ENCODE measurements around the gene AVL9.

AVL9 gene

GRCh38 chr7:32535162-32535702 is 39.9 kb downstream of the AVL9 start:
- DNase-seq: no peak

- DNase-seq: no peak
Measured at GRCh38 chr7:32536016-32536415, 40.7 kb downstream of the AVL9 start.

GRCh38 chr7:32536585-32536984 is 41.3 kb downstream of the AVL9 start:
- DNase-seq: no peak

GRCh38 chr7:32537760-32538159 is 42.5 kb downstream of the AVL9 start:
- DNase-seq: no peak

DNA sequence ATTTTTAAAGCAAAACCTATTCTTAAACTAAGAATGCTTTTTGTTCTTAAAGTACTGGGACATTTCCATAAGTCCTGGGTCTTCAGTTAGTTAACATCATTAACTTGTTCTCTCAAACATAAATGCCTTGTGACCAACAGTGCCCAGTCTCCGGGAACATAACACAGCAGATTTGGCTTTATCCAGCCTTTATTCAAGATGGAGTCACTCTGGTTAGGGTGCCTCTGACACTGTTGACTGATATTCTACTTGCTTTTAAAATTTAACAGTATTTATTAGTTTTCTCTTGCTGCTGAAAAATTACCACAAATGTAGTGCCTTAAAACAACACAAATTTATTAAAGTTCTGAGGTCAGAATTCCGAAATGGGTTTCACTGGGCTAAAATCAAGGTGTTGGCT is 44.1 kb downstream of the AVL9 start:
- no peak for DNase-seq

DNA sequence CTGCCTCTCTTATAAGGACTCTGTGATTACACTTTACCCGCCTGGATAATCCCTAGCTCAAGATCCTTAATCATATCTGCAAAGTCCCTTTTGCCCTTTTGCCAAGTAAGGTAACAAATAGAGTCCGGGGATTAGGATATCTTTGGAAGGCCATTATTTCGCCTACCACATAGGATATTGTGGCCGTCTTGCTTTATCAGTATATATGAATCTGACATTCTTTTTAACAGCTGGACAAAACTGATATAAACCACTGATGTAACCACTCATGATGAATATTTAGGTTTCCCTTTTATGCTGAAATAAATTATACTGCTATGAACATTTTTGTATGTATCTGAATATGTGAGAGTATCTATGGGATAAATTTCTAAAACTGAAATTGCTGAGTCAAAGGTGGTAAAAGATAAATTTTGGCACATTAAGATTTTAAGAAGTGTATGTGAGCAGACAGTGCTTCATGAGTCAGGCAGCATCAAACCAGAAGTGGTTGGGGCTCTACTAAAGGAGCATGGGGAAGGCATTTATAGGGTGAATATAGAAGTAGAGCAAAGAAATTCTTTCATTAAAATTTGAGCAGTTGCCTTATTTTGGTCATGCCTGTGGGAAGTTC is 44.7 kb downstream of the AVL9 start:
- no peak for DNase-seq

DNA sequence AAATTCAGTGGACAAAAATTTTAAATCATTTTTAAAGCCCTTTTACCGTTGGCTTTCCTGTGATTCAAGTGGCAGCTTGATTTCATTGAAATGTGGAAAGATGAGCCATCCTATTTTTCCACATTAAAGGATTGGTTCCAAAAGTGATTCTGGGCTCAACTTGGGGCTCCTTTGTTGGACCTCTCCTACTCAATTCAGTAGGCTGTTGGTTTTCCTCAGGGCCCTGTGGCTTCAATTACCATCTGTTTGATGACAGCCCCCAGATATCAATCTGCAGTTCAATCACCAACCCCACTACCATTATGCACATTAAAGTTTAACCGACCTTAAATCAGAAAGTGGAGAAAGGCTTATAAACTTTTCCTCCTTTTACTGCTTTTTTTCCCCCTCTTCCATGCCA is 47.3 kb downstream of the AVL9 start:
- DNase-seq: no peak

DNA sequence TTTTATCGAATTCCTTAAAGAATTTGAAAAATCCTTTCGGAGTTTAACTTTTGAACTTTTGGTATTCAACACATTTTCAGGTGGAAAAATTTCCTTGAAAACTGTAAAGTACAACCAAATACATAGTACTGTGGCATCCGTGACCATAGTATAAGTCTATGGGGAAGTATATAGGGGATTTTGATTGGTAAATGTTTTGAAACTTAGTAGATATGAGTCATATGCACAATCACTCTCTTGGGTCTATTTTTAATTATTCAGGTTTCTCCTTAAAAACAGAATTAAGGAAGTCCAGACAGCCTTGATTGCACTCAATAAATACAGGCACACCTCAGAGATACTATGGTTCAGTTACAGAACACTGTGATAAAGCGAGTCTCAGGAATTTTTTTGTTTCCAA is 64.2 kb downstream of the AVL9 start:
- DNase-seq: peak; percentile 47

GRCh38 chr7:32560075-32560474 is 64.8 kb downstream of the AVL9 start:
- DNase-seq: no peak

- no peak for DNase-seq
Measured at GRCh38 chr7:32561613-32562012, 66.3 kb downstream of the AVL9 start.

GRCh38 chr7:32564542-32564941 is 69.3 kb downstream of the AVL9 start:
- peak; percentile 14 for DNase-seq

- DNase-seq: no peak
Measured at GRCh38 chr7:32569388-32570289, 74.3 kb downstream of the AVL9 start.

DNA sequence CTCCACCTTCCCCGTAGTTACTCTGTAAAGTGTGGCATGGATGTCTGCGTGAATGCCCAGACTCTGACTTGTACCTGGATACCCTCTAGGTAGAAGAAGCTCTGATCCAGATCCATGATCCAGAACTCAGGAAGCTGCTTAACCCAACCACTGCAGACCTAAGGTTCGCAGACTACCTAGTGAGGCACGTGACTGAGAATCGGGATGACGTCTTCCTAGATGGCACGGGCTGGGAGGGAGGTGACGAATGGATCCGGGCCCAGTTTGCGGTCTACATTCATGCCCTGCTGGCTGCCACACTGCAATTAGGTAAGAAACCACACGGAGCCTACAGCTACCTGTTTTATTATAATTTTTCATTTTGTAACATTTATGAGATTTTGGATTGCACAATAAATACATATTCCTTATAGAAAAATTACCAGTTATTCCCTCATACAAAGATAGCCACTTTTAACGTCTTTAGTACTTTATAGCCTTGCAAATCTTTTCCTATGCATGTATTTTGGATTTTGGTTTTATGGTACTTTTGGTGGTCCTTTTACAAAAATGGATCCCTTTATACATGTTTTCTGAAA is 77.9 kb downstream of the AVL9 start:
- DNase-seq: no peak

DNA sequence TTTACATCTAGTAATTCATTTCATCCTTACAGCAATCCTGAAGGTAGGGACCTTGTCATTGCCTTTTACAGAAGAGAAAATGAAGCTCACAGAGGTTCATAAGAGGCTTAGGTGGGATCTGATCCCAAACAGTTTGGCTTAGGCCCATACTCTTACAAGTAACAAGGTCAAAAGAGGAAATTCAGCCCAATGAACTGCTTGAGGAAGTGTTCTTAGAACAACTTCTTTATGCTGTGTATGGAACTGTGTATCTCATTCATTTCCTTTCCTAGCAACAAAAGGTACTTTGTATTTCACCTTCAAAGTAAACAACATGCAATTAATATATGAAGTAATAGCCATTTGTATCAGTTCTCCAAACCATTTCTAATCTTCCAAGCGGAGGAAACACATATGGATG is 79.3 kb downstream of the AVL9 start:
- no peak for DNase-seq

DNA sequence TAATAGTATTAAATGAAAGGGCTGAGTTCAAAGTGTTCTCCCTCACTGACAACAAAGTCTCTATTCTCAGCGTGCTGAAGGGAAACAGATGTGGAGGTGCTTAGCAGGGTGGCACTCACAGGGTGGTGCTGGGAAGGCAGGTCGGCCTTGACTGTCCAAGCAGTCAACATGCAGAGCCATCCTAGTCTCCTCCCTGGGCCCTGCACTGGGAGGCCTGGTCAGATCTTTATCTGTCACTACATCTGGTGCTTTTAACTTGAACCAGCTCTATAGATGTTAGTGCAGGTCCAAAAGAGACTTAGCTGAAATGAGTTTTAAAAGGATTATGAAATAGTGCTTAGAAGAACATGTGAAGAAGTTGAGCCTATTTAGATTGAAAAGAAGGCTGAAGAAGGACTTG is 82.1 kb downstream of the AVL9 start:
- DNase-seq: no peak

DNA sequence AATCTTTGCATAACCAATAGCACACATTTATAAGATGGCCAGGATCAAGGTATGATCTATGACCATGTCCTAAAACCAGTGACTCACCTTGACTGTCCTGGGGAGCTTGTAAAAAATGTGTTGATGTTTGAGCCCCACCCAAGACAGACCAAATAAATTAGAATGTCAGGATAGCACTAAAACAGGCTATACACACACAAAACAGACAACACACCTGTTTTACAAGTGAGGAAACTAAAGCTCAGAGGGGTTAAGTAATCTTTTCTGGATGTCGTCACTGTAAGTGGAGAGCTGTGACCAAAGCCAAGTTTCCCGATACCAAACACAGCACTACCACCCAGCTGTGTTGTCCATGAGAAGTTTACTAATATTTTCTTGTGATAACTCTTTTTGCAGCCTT is 84.5 kb downstream of the AVL9 start:
- DNase-seq: no peak

- no peak for DNase-seq
Measured at GRCh38 chr7:32580646-32581045, 85.4 kb downstream of the AVL9 start.

- DNase-seq: no peak
Measured at GRCh38 chr7:32582036-32582435, 86.7 kb downstream of the AVL9 start.

GRCh38 chr7:32583791-32584190 is 88.5 kb downstream of the AVL9 start:
- DNase-seq: no peak

DNA sequence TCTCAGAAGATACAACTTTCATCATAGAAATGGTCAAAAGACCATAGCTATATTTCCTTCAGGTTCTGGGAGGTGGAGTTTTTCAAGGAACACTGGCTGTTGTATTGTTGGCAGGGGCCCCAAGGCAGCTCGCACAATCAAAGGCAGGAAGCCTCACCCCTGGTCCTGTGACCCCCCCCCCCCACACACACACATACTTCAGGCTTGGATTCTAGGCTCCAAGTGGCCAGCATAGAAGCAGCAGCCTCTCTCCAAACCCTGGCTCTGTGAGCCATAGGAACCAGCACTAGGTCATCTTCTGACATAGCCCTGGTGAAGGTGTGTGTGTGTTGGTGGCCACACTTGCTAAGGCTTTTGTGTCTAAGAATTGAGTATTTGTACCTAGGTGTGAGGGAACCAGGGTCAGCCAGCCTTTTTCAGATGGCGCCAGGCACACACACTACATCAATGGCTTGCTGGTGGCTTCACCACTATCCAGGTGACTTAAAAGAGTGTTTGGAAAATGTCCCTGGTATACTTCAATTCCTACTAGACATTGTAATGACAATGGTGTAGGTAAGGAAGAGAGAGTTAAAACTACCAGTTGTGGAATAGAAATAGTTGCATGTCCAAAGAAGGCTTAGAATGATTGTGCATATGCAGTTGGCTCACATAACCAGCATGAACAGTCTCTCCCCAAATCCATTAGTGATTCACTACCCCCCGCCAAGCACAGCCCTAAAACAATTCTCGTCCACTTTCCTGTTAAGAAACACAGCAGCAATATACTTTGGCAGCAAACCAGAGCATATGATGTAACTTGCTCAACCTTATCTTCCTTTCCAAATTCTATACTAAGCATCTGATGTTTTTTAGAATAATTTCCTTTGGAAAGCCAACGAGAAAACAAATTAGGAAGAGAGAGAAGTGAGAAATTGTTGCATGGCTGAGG is 91.3 kb downstream of the AVL9 start:
- DNase-seq: no peak

DNA sequence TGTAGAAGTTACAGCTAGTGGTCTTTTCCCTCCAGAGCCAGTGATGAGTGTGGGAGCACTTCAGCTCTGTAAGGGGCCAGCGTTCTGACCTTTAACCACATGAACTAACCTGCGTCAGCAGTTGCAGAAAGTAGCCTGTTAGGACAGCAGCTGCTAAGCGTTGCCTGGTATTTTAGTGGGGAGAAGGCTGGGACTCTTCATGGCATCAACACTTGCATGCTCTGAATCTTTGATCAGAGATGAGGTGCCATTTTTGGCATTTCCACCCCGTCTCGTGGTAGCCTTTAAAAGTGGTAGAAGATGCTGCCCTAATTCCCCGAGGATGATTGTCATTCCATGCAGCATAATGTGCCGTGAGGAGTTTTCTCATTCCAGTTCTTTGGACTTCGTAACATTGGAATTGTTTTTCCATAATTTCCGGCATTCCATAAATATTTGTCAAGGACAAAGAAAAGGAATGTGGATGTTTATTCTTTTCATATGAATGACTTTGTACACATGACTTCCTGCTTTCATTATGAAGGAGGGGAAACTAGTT is 92.2 kb downstream of the AVL9 start:
- DNase-seq: no peak

DNA sequence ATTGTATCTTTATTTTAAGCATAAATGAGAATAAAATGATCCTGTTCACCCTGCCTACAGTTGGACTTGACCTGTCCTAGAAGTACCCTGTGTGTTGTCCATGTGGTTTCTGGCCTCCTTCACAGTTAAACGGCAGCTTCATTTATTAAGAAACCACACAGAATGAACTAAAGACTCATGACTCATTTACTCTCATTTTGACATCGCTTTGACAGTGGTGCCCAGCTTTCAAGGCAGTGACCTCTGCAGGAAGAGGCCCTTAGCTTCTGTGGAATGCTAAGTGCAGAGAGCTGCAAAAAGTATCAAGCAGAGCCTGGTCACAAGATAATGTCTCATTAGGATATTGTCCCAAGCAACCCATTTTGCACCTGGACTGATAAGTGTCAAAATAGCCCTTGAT is 93.4 kb downstream of the AVL9 start:
- peak; percentile 50 for DNase-seq

- DNase-seq: no peak
Measured at GRCh38 chr7:32591938-32592337, 96.6 kb downstream of the AVL9 start.

Data from inflammatory macrophage treated with lipopolysaccharide for 4 hours (primary cell).